ENCODE measurements around the gene SF3A1.
A peak's percentile ranks its signal among the peaks of the same experiment; 100 is the strongest.

Gene SF3A1

GRCh38 chr22:30393885-30394284, 37.2 kb upstream of the SF3A1 start:
- no peak for DNase-seq (ENCODE audit: extremely low spot score)
- CTCF ChIA-PET: interaction anchor here (1.4 to 5.8 kb wide), 4 partner anchors 11 to 131 kb away, joined by 3 to 42 read pairs (median 14); partner anchors contain the start of gene CASTOR1
- POLR2A ChIA-PET: interaction anchor here (0.6 kb wide), 1 partner anchor 25 kb away, joined by 3 read pairs; no protein-coding TSS in a partner anchor
- no peak for TF ChIP-seq CTCF (IDR thresholded peaks at IDR 0.05; ENCODE audit: control extremely low read depth, extremely low read depth, low read depth, missing control alignments)

GRCh38 chr22:30393322-30393680, 36.6 kb upstream of the SF3A1 start:
- ChIA-PET POLR2A (no interaction called here), CTCF (interaction anchor here (2.7 to 5.8 kb wide), 4 partner anchors 12 to 105 kb away, joined by 6 to 42 read pairs (median 28); partner anchors contain the start of gene CASTOR1)
- TF ChIP-seq CTCF (IDR thresholded peaks at IDR 0.05; ENCODE audit: control extremely low read depth, extremely low read depth, low read depth, missing control alignments): no peak

DNA sequence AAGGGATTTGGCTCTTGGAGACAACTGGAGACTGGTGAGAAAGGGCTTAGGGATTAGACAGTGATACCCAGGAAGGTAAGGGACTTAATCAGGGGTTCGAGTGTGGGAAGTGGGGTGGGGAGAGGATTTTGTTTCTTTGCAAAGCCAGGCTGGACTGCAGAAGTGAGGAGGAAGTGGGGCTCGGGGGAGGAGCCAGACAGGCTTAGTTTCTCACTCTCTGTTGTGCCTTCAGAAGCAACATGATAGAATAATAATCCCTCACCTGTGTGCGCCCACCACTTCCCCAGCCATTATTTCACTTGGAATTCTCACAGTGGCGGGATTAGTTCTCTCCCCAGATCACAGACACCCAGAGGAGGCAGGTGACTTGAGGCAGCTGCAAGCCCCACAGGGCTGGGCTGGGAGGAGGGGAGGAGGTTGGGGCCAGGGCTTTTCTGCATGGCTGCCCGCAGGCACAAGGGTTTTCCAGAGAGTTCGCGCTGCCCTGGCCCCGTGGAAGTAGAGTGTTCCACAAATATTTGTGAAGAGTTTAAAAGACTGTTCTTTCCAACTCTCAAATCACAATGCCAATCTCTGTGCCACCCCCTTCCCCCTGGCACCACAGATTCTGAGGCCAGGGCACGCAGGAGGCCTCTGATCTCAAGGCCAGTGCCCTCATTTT, 36.1 kb upstream of the SF3A1 start:
- ChIA-PET POLR2A (no interaction called here), CTCF (interaction anchor here (0.7 to 14.0 kb wide), 11 partner anchors 10 to 137 kb away, joined by 3 to 307 read pairs (median 22); partner anchors contain the start of genes CASTOR1 and MTFP1)
- DNase-seq (ENCODE audit: extremely low spot score): peak; percentile 62
- no peak for TF ChIP-seq CTCF (IDR thresholded peaks at IDR 0.05; ENCODE audit: control extremely low read depth, extremely low read depth, low read depth, missing control alignments)

More at GRCh38 chr22:30393322-30393680, 36.6 kb upstream of the SF3A1 start:
- no peak for DNase-seq (ENCODE audit: extremely low spot score)

DNA sequence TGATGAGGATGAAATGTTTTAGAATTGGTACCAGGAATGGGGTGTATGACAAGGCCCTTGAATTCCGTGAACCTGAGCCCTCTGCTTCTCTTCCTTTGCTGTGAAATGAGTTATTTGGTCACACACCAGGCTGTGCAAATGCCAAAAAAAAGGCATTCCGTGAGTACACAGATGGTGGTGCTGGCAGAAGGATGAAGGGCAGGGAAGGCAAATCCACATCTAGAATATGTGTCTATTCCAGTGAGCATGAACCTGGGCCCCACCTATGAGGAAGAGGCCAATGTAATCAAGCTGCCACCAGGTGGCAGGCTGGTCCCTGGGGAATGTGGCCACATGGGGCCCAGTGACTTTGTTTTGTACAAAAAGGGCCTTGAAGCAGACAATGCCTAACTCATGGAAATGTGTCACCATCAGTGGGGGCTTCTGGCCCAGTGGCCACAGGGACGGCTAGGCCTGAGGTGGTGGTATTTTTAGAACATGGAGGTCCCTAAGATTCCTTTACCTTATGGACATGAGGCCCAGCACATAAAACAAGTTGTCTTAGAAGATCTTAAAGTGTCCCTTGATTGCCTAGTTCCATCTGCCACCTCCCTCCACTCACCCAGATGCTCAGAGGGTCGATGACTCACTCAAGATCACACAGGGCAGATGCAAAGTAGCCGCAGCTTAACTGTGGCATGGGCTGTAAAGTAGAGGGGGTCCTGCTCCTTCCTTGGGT, 34.4 kb upstream of the SF3A1 start:
- ChIA-PET CTCF (interaction anchor here (0.9 to 14.0 kb wide), 30 partner anchors 8 to 364 kb away, joined by 3 to 307 read pairs (median 4); partner anchors contain the start of genes CASTOR1 and MTFP1), POLR2A (no interaction called here)
- DNase-seq (ENCODE audit: extremely low spot score): peak; percentile 84
- peak; percentile 93 for TF ChIP-seq CTCF (IDR thresholded peaks at IDR 0.05; ENCODE audit: control extremely low read depth, extremely low read depth, low read depth, missing control alignments)

DNA sequence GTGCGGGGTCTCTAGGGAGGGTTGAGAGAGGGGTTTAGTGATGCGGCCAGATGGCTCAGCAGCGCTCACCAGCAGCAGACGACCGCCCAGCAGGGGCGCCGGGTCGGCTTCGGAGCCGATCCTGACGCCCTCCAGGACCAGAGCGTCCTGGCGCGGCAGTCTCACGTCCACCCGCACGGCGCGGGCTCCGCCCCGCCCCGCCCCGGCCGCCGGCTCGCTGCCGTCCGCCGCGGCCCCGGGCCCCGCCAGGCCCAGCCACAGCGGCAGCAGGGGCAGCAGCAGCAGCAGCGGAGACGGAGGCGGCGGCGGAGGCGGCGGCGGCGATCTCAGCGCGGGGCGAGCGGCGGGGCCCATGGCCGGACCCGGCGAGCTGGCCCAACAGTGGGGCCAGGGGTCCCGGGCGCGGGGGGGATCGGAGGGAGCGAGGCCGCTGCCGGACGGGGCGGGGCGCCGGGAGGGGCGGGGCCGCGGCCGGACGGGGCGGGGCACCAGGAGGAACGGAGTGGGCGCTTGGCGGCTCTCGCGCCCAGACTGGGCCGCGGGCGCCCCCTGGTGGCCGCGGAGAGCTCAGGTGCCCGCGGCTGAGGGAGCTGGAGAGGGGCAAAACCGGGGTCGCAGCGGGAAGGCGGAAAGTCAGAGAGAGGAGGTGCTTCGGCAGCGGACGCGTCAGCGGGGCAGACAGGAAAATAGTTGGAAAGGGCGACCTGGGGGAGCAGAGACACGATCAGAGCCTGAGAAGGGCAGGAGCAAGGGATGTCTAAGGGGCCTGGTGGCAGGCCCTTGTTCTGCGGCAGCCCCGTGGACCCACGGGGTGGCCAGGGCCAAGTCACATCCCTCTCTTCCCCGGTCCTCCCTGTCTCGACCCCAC, 30.5 kb upstream of the SF3A1 start, which contains the start of gene RNF215:
Gene RNF215, minus strand, starts transcription at position 452 of the 868 bp plus-strand sequence. Its CDS starts 98 bp downstream, at position 354.
- DNase-seq (ENCODE audit: extremely low spot score): peak; percentile 96
- TF ChIP-seq CTCF (IDR thresholded peaks at IDR 0.05; ENCODE audit: control extremely low read depth, extremely low read depth, low read depth, missing control alignments): peak; percentile 93
- POLR2A ChIA-PET: interaction anchor here (0.7 kb wide), 1 partner anchor 99 kb away, joined by 3 read pairs; no protein-coding TSS in a partner anchor
- CTCF ChIA-PET: interaction anchor here (0.6 to 14.0 kb wide), 40 partner anchors 8 to 279 kb away, joined by 3 to 307 read pairs (median 4); partner anchors contain the start of genes CASTOR1, CCDC157, SEC14L2 and SF3A1
